HG02973 (cell line): Measurements from ENCODE around the gene YAF2.
"Not testable (repeated sequence)": the region's sequence is repeated elsewhere in the genome, so short reads cannot be mapped to it uniquely, and the experiment has no call there.

Experiments used
- ATAC-seq: cut with Tn5 transposase; IDR thresholded peaks from one replicate; pipeline ENCODE4 v1.9.1; 2021; ENCODE audit warnings: moderate library complexity; ENCODE audit not compliant: unreplicated experiment

The YAF2 gene

GRCh38 chr12:42199007-42199406, 39.0 kb downstream of the YAF2 start:
- no peak for ATAC-seq

DNA sequence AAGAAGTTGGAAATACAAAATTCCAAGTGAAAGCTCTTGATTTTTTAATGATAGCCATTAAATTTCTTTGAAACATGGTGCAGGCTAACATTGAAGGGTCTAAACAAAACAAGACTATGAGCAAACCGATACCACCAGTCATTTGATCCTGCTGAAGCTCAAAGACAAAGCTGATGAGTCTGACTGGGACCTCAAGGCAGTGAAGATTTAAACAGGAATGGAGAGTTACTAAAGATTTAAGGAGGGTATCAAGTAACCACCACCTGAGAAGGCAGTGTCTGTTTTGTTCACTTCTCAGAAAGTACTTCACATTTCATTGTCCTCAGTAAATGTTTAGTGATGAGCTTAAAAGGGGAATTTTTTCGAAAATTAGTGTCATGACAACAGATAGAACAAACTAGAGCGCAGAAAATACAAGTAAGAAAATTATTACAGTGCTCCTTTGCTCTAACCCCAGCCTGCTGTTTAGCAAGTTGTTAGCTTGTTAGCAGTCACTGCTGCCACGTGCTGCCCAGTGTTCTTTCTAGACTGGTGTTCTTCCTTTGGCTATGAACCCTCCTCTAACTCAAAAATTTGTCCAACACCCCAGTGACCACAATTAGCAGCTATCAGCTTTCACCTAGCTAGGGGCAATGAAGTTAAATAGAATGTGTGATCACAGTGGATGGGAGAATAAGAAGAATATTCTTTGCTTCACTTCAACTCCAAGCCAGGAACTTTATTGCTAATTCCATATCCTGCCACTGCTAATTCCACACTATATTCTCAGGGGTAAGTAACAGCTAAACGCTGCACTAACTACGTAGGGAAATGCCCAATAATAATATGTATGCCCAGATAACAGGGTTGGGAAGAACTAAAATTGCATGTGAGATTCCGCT, 41.1 kb downstream of the YAF2 start:
- no peak for ATAC-seq

GRCh38 chr12:42192686-42193085, 45.4 kb downstream of the YAF2 start:
- no peak for ATAC-seq

DNA sequence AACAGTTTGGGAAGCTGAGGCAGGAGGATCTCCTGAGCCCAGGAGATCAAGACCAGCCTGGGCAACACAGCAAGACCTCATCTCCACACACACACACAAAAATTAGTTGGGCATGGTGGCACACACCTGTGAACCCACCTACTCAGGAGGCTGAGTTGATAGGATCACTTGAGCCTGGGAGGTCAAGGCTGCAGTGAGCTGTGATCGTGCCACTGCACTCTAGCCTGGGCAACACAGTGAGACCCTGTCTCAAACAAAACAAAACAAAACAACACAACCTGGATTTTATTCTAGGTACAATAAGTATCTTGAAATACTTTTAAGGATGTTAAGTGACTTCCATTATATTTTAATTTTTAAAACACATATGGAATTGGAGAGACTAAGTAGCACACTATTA, 45.8 kb downstream of the YAF2 start:
- ATAC-seq = no peak

DNA sequence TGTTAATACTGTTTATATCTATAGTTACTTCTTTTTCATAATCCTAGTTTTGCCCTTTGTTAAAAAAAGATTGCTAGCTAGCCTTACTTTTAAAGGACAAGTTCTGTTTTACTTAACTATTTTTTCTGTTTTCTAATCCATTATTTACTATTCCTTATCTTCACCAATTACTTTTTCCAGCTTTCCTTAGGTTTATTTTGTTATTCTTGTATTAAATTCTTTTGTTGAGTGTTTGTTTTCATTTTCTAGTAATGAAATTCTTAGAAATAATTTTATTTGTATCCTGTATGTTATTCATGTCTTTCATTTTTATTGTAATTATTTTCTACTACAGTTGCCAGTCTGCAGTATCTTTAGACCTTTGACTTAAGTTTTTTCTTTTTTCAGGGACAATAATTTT, 47.7 kb downstream of the YAF2 start:
- ATAC-seq = no peak

DNA sequence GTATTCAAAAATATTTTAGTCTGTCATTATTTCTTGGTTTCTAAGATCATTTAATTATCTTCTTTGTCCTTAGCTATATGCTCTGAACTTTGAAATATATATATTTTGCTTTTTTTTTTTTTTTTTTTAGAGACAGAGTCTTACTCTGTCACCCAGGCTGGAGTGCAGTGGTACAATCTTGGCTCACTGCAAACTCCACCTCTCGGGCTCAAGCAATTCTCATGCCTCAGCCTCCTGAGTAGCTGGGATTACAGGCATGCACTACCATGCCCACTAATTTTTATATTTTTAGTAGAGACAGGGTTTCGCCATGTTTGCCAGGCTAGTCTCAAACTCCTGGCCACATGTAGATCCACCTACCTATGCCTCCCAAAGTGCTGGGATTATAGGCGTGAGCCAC, 49.8 kb downstream of the YAF2 start:
- not testable (repeated sequence) for ATAC-seq

DNA sequence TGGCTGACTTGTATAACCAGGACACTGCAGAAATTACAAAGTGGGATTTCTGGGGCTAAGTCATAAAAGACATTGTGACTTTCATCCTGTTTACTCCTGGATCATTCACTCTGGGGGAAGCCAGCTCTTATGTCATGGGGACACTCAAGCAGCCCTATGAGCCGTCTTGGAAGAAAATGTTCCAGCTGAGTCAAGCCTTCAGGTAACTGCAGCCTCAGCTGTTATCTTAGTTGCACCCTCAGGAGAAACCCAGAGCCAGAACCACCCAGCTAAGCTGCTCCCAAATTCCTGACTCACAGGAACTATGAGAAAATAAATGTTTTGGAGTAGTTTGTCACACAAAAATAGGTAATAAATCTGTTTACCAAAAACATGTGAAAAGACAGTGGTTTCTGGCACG, 50.2 kb downstream of the YAF2 start:
- no peak for ATAC-seq

- ATAC-seq = no peak
These were observed 51.3 kb downstream of the YAF2 start for GRCh38 chr12:42186793-42187192.

GRCh38 chr12:42182394-42182793, 55.7 kb downstream of the YAF2 start:
- ATAC-seq = no peak

DNA sequence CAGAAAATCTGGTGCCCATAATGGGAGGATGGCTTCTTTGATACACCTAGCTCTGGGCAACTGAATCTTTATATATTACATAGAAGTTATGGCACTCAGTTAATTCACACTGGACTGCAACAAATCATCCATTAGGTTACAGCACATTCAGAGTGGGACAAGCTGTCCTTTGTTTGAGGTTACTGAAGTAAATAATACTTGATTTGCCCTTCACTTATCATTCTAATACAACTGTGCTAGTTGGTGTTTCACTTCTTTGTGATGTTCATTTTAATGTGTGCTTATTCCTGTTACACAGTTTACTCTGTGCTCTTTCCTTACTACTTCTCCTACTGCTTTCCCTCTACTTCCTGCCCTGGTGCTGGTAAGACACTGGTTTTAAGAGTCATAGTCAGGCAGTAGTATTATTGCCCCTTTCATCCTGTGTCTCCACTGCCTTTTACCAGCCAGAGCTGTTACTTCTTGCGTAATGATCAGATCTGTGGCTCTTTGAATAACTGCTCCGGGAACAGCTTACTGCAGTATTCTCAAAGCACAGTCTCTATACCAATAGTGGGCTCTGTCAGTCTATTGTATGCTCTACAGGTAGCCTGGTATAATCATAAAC, 57.0 kb downstream of the YAF2 start:
- ATAC-seq = no peak

- ATAC-seq = no peak
These were observed 59.9 kb downstream of the YAF2 start for GRCh38 chr12:42178101-42178500.

DNA sequence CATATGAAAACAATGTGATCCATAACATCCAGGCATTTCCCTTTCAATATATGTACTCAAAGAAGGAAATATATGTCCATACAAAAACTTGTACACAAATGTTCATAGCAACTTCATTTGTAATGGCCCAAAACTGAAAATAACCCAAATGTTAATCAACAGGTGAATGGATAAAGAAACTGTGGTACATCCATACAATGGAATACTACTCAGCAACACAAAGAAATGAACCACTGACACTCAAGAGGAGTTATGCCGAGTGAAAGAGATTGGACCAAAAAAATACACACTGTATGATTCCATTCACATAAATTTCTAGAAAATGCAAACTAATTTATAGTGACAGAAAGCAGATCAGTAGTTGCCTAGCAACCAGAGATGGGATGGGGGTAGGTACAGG, 63.1 kb downstream of the YAF2 start:
- ATAC-seq = no peak

DNA sequence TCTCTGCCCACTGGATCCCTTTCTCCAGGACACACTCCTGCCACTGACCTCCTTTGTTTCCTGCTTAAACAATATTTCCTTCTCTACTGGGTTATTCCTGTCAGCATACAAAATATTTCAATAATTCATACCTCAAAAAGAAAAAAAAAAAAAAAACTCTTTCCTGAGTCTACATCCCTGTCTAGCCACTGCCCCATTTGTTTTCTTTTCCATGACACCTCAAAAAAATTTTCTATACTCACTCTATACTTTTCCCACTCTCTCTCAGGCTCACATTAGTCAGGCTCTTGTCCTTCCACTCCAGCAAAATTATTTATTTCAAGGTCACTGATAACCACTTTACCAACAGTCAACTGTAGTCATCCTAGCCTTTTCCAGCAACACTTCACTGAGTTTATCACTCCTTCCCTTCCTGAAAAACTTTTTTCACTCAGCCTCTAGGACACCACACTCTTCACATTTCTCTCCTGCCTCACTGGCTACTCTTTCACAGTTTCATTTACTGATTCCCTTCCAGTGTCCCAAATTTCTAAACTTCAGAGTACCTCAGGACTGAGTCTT, 64.0 kb downstream of the YAF2 start:
- ATAC-seq = no peak

GRCh38 chr12:42172441-42173210, 65.4 kb downstream of the YAF2 start:
- no peak for ATAC-seq

- no peak for ATAC-seq
These were observed 70.3 kb downstream of the YAF2 start for GRCh38 chr12:42167711-42168110.

GRCh38 chr12:42166501-42166900, 71.5 kb downstream of the YAF2 start:
- no peak for ATAC-seq

DNA sequence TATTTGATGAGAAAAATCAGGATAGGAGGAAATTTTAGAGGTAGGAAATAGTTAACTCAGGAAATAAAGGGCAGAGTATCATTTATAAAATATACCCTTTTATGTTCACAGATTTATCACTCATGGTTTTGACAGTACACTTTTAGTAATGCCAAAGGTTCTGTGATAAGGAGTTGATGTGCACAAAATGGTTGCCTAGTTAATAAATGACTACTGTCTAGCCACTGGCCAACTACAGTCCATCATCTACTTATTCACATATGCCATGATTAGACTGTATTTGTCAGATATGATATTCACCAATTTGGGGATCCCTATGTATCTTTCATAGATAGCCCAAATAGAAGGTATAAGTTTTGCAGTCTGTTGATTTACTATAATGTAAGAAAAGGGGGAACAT, 74.1 kb downstream of the YAF2 start:
- ATAC-seq = no peak

GRCh38 chr12:42162965-42163364, 75.1 kb downstream of the YAF2 start:
- ATAC-seq = no peak

GRCh38 chr12:42162193-42162592, 75.9 kb downstream of the YAF2 start:
- ATAC-seq = no peak

GRCh38 chr12:42161529-42161928, 76.5 kb downstream of the YAF2 start:
- no peak for ATAC-seq

- ATAC-seq = no peak
These were observed 81.8 kb downstream of the YAF2 start for GRCh38 chr12:42156232-42156631.
